Measurements from ENCODE around the gene GFOD2. TPM values are rescaled to one million over a fixed set of nuclear protein-coding genes. Genes with fewer than 3 reads are reported as not detected.

Gene GFOD2
- total RNA-seq, 2 experiments from 2014 or later = 16.2 to 18.0 TPM

GRCh38 chr16:67657017-67657608 is 62.0 kb downstream of the GFOD2 start:
- TF ChIP-seq CTCF (conservative IDR thresholded peaks at IDR 0.05; ENCODE audit: low read length) (no peak), EZH2phosphoT487 (IDR thresholded peaks at IDR 0.05; ENCODE audit: borderline replicate concordance, low read depth, low read length) (no peak)
- no peak overlapping the region for H2AFZ ChIP-seq (ENCODE audit: low read length)
- H3K4me1 ChIP-seq (ENCODE audit: insufficient read depth, low read length, poor library complexity, severe bottlenecking) = peaks cover 14% of the 10 kb centered on the region
- DNase-seq (ENCODE audit: low spot score) = no peak
- BruUV-seq (replicated peaks) = TSS peak; percentile 59
- POLR2A ChIA-PET = no interaction called here
- no peak overlapping the region for H3K4me3 ChIP-seq (ENCODE audit: low read depth, low read length, poor library complexity, severe bottlenecking)
- H3K9me3 ChIP-seq (ENCODE audit: low read length) = no peaks in the 10 kb centered on the region
- no peak overlapping the region for H3K27ac ChIP-seq (ENCODE audit: low read depth, low read length, poor library complexity, severe bottlenecking)
- 0 out of 2 replicates have a peak, but pooled peaks cover 7% of the 10 kb centered on the region for H4K20me1 ChIP-seq (ENCODE audit: insufficient read depth, low read length)
- peaks cover 13% of the 10 kb centered on the region; the same call in 1 of the 2 replicates for H3K79me2 ChIP-seq (ENCODE audit: insufficient read depth, low read depth, low read length)
- intact Hi-C loops (cut with micrococcal nuclease; ENCODE audit: unreplicated experiment) = no loop called here
- H3K36me3 ChIP-seq (ENCODE audit: insufficient read depth, low read length) = peaks cover 70% of the 10 kb centered on the region
- CTCF ChIA-PET (ENCODE audit: unreplicated experiment) = no interaction called here
- no peaks in the 10 kb centered on the region for H3K9me2 ChIP-seq (ENCODE audit: insufficient read depth, low read length)
- H3K4me2 ChIP-seq (ENCODE audit: low read length) = no peak overlapping the region

DNA sequence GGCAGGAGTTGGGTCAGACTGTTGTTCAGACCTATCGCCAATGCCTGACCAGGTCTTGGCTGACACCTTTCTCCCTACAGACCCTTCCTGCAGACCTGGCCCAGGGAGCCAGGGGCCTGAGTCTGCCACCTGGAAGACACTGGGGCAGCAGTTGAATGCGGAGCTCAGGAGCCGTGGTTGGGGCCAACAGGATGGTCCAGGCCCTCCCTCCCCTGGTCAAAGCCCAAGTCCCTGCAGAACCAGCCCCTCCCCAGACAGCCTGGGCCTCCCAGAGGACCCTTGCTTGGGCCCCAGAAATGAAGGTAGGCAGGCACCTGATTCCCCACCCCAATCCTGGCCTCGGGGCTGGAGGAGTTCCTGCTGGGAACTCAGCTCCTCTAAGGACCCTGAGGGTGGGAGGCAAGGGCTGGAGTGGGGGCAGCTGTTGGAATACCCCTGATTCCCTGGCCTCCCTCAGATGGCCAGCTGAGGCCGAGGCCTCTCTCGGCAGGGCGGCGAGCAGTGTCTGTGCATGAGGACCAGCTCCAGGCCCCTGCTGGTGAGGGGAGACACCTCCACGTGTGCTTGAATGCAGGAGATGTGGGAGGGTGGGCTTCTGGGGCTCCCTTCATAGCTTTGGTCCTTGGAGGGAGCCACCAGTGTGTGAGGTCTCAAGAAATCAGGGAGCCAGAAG is 62.6 kb downstream of the GFOD2 start:
- ChIA-PET POLR2A (interaction anchor here (0.7 kb wide), 1 partner anchor 11 kb away, joined by 3 read pairs; the partner anchor contains the start of gene CARMIL2), CTCF (ENCODE audit: unreplicated experiment) (no interaction called here)
- Histone ChIP-seq H3K79me2 (ENCODE audit: insufficient read depth, low read depth, low read length) (peaks cover 13% of the 10 kb centered on the region; the same call in 1 of the 2 replicates), H3K4me3 (ENCODE audit: low read depth, low read length, poor library complexity, severe bottlenecking) (no peak overlapping the region), H3K9me2 (ENCODE audit: insufficient read depth, low read length) (no peaks in the 10 kb centered on the region), H3K9me3 (ENCODE audit: low read length) (no peaks in the 10 kb centered on the region), H4K20me1 (ENCODE audit: insufficient read depth, low read length) (0 out of 2 replicates have a peak, but pooled peaks cover 7% of the 10 kb centered on the region), H3K4me1 (ENCODE audit: insufficient read depth, low read length, poor library complexity, severe bottlenecking) (peaks cover 12% of the 10 kb centered on the region), H3K36me3 (ENCODE audit: insufficient read depth, low read length) (peaks cover 76% of the 10 kb centered on the region), H3K4me2 (ENCODE audit: low read length) (no peak overlapping the region), H3K27ac (ENCODE audit: low read depth, low read length, poor library complexity, severe bottlenecking) (no peak overlapping the region), H2AFZ (ENCODE audit: low read length) (no peak overlapping the region)
- TF ChIP-seq CTCF (conservative IDR thresholded peaks at IDR 0.05; ENCODE audit: low read length) = no peak
- TF ChIP-seq EZH2phosphoT487 (IDR thresholded peaks at IDR 0.05; ENCODE audit: borderline replicate concordance, low read depth, low read length) = no peak
- BruUV-seq (replicated peaks) = no TSS peak
- no peak for DNase-seq (ENCODE audit: low spot score)
- intact Hi-C loops (cut with micrococcal nuclease; ENCODE audit: unreplicated experiment) = no loop called here

- Histone ChIP-seq H4K20me1 (ENCODE audit: insufficient read depth, low read length) (0 out of 2 replicates have a peak, but pooled peaks cover 7% of the 10 kb centered on the region), H3K9me2 (ENCODE audit: insufficient read depth, low read length) (no peaks in the 10 kb centered on the region), H3K9me3 (ENCODE audit: low read length) (no peaks in the 10 kb centered on the region), H3K36me3 (ENCODE audit: insufficient read depth, low read length) (peaks cover 87% of the 10 kb centered on the region), H3K4me2 (ENCODE audit: low read length) (no peak overlapping the region), H3K27ac (ENCODE audit: low read depth, low read length, poor library complexity, severe bottlenecking) (no peak overlapping the region), H2AFZ (ENCODE audit: low read length) (no peak overlapping the region), H3K4me3 (ENCODE audit: low read depth, low read length, poor library complexity, severe bottlenecking) (no peak overlapping the region), H3K79me2 (ENCODE audit: insufficient read depth, low read depth, low read length) (peaks cover 13% of the 10 kb centered on the region; the same call in 1 of the 2 replicates), H3K4me1 (ENCODE audit: insufficient read depth, low read length, poor library complexity, severe bottlenecking) (peaks cover 7% of the 10 kb centered on the region)
- CTCF ChIA-PET (ENCODE audit: unreplicated experiment) = no interaction called here
- no peak for DNase-seq (ENCODE audit: low spot score)
- intact Hi-C loops (cut with micrococcal nuclease; ENCODE audit: unreplicated experiment) = no loop called here
- BruUV-seq (replicated peaks) = no TSS peak
- TF ChIP-seq EZH2phosphoT487 (IDR thresholded peaks at IDR 0.05; ENCODE audit: borderline replicate concordance, low read depth, low read length) (no peak), CTCF (conservative IDR thresholded peaks at IDR 0.05; ENCODE audit: low read length) (no peak)
- POLR2A ChIA-PET = no interaction called here
Measured at GRCh38 chr16:67655363-67655762, 63.8 kb downstream of the GFOD2 start.

All from OCI-LY7 (cell line).